Measurements from ENCODE around the gene BCORL1. TPM values are rescaled to one million over a fixed set of nuclear protein-coding genes. Genes with fewer than 3 reads are reported as not detected.

BCORL1 gene
- total RNA-seq, 2 experiments from 2014 or later = 1.7 to 5.4 TPM

DNA sequence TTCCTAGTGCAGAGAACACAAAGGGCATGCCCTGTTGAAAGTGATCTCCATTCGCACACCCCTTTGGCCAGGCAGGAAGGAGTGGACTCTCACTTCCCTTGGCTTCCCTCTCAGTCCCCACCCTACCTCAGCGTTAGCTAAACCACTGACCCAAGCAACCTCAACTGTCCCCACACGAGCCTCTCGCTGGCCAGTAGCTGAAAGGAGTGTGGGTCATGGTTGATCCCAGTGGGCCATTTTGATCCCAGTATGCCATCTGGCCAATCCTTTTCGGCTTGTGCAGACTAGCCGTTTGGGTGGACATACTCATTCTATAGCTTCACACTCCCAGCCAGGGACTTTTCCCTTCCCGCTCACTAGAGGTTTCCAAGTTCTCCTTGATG is 24.4 kb upstream of the BCORL1 start:
- Histone ChIP-seq H3K4me3 (ENCODE audit: low read depth, low read length, poor library complexity, severe bottlenecking) (peak overlapping the region; percentile 73), H3K79me2 (ENCODE audit: insufficient read depth, low read depth, low read length) (no peaks in the 10 kb centered on the region), H3K27ac (ENCODE audit: low read depth, low read length, poor library complexity, severe bottlenecking) (peak overlapping the region; percentile 53), H3K36me3 (ENCODE audit: insufficient read depth, low read length) (no peaks in the 10 kb centered on the region), H3K9me2 (ENCODE audit: insufficient read depth, low read length) (no peaks in the 10 kb centered on the region), H2AFZ (ENCODE audit: low read length) (peak overlapping the region; percentile 87; the same call in 1 of the 2 replicates), H3K4me2 (ENCODE audit: low read length) (peak overlapping the region; percentile 86), H4K20me1 (ENCODE audit: insufficient read depth, low read length) (no peaks in the 10 kb centered on the region), H3K9me3 (ENCODE audit: low read length) (no peaks in the 10 kb centered on the region), H3K4me1 (ENCODE audit: insufficient read depth, low read length, poor library complexity, severe bottlenecking) (peaks cover 67% of the 10 kb centered on the region)
- ChIA-PET POLR2A (interaction anchor here (1.1 to 1.6 kb wide), 2 partner anchors 9 to 31 kb away, joined by 3 read pairs; no protein-coding TSS in a partner anchor), CTCF (ENCODE audit: unreplicated experiment) (interaction anchor here (1.1 kb wide), 1 partner anchor 344 kb away, joined by 3 read pairs; no protein-coding TSS in a partner anchor)
- TF ChIP-seq, protein P1, sequence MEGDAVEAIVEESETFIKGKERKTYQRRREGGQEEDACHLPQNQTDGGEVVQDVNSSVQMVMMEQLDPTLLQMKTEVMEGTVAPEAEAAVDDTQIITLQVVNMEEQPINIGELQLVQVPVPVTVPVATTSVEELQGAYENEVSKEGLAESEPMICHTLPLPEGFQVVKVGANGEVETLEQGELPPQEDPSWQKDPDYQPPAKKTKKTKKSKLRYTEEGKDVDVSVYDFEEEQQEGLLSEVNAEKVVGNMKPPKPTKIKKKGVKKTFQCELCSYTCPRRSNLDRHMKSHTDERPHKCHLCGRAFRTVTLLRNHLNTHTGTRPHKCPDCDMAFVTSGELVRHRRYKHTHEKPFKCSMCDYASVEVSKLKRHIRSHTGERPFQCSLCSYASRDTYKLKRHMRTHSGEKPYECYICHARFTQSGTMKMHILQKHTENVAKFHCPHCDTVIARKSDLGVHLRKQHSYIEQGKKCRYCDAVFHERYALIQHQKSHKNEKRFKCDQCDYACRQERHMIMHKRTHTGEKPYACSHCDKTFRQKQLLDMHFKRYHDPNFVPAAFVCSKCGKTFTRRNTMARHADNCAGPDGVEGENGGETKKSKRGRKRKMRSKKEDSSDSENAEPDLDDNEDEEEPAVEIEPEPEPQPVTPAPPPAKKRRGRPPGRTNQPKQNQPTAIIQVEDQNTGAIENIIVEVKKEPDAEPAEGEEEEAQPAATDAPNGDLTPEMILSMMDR (conservative IDR thresholded peaks at IDR 0.05; ENCODE audit: low read length) = no peak
- no peak for TF ChIP-seq EZH2phosphoT487 (IDR thresholded peaks at IDR 0.05; ENCODE audit: borderline replicate concordance, low read depth, low read length)
- no peak for DNase-seq (ENCODE audit: low spot score)
- intact Hi-C loops (cut with micrococcal nuclease; ENCODE audit: unreplicated experiment) = no loop called here
- BruUV-seq (replicated peaks) = no TSS peak

DNA sequence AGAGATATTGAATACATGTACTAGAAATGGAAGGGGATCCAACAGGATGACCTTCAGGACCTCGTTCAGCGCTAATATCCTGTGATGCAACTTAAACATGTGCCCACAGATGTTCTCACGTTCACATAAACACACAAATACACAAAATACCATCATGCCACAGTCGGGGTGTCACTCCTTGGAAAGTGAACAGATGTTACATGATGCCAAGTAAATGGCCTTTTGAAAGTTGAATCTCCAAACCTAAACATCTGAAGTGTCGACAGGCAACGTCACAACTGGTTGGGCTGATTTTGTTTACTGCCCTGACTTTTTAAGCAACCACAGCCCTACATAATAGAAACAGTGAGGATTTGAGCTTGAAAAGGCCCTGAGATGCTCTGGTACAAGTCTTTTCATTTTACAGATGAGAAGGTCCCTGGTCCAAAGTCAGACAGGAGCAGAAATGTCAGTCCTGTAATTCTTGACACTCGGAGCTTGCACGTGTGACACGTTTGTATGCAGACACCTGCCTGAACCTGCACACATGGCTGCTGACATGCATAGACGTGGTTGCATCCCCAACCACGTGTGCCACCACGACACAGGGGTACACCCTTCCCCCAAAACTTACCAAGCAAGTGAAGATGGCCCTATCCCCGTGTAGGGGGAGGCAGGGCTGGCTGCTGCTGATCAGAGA is 23.5 kb upstream of the BCORL1 start:
- H3K79me2 ChIP-seq (ENCODE audit: insufficient read depth, low read depth, low read length) = no peaks in the 10 kb centered on the region
- intact Hi-C loops (cut with micrococcal nuclease; ENCODE audit: unreplicated experiment) = no loop called here
- no TSS peak for BruUV-seq (replicated peaks)
- TF ChIP-seq, protein P1 (conservative IDR thresholded peaks at IDR 0.05; ENCODE audit: low read length) = no peak
- TF ChIP-seq EZH2phosphoT487 (IDR thresholded peaks at IDR 0.05; ENCODE audit: borderline replicate concordance, low read depth, low read length) = no peak
- no peak overlapping the region for H2AFZ ChIP-seq (ENCODE audit: low read length)
- no peak for DNase-seq (ENCODE audit: low spot score)
- H3K4me1 ChIP-seq (ENCODE audit: insufficient read depth, low read length, poor library complexity, severe bottlenecking) = peaks cover 58% of the 10 kb centered on the region
- H3K27ac ChIP-seq (ENCODE audit: low read depth, low read length, poor library complexity, severe bottlenecking) = no peak overlapping the region
- H3K4me2 ChIP-seq (ENCODE audit: low read length) = peak overlapping the region; percentile 86; the same call in 1 of the 2 replicates
- H3K4me3 ChIP-seq (ENCODE audit: low read depth, low read length, poor library complexity, severe bottlenecking) = no peak overlapping the region
- POLR2A ChIA-PET = interaction anchor here (1.1 kb wide), 1 partner anchor 8 kb away, joined by 3 read pairs; no protein-coding TSS in a partner anchor
- H3K9me2 ChIP-seq (ENCODE audit: insufficient read depth, low read length) = no peaks in the 10 kb centered on the region
- no peaks in the 10 kb centered on the region for H3K36me3 ChIP-seq (ENCODE audit: insufficient read depth, low read length)
- no peaks in the 10 kb centered on the region for H4K20me1 ChIP-seq (ENCODE audit: insufficient read depth, low read length)
- CTCF ChIA-PET (ENCODE audit: unreplicated experiment) = no interaction called here
- H3K9me3 ChIP-seq (ENCODE audit: low read length) = no peaks in the 10 kb centered on the region

DNA sequence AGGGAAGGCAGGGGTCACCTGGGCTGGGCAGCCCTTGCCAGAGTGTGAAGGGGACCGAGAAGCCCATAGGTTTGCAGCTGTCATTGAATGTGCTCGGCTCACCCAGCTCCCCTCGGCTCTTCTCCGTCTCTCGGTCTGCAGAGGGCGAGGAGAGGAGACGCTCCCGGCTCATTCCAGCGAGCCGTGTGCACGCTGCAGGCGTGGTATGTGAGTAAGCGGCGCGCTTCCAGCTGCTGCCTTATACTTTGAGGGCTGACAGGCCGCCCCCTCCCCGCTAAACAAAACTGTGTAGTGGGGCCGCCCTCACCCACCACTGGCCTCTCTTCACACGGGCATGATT is 23.0 kb upstream of the BCORL1 start:
- ChIA-PET CTCF (ENCODE audit: unreplicated experiment) (no interaction called here), POLR2A (interaction anchor here (0.5 kb wide), 1 partner anchor 11 kb away, joined by 3 read pairs; no protein-coding TSS in a partner anchor)
- DNase-seq (ENCODE audit: low spot score) = no peak
- no peak overlapping the region for H3K4me3 ChIP-seq (ENCODE audit: low read depth, low read length, poor library complexity, severe bottlenecking)
- H4K20me1 ChIP-seq (ENCODE audit: insufficient read depth, low read length) = no peaks in the 10 kb centered on the region
- intact Hi-C loops (cut with micrococcal nuclease; ENCODE audit: unreplicated experiment) = no loop called here
- H3K36me3 ChIP-seq (ENCODE audit: insufficient read depth, low read length) = no peaks in the 10 kb centered on the region
- TF ChIP-seq EZH2phosphoT487 (IDR thresholded peaks at IDR 0.05; ENCODE audit: borderline replicate concordance, low read depth, low read length) = no peak
- TF ChIP-seq, protein P1 (conservative IDR thresholded peaks at IDR 0.05; ENCODE audit: low read length) = no peak
- no peaks in the 10 kb centered on the region for H3K9me3 ChIP-seq (ENCODE audit: low read length)
- BruUV-seq (replicated peaks) = no TSS peak
- H3K79me2 ChIP-seq (ENCODE audit: insufficient read depth, low read depth, low read length) = no peaks in the 10 kb centered on the region
- no peak overlapping the region for H3K27ac ChIP-seq (ENCODE audit: low read depth, low read length, poor library complexity, severe bottlenecking)
- 0 out of 2 replicates have a peak overlapping the region, but pooled peaks have one; percentile 86 for H3K4me2 ChIP-seq (ENCODE audit: low read length)
- H3K4me1 ChIP-seq (ENCODE audit: insufficient read depth, low read length, poor library complexity, severe bottlenecking) = peaks cover 53% of the 10 kb centered on the region
- H2AFZ ChIP-seq (ENCODE audit: low read length) = no peak overlapping the region
- H3K9me2 ChIP-seq (ENCODE audit: insufficient read depth, low read length) = no peaks in the 10 kb centered on the region

Measured in OCI-LY7 (cell line).